ENCODE measurements around the gene RIT2. TPM values are rescaled to one million over a fixed set of nuclear protein-coding genes. Genes with fewer than 3 reads are reported as not detected.

The RIT2 gene
- polyA plus RNA-seq, 1 of the 3 experiments (the other 2 are of a cell fraction), result not detected

- Histone ChIP-seq H3F3A (replicated peaks; ENCODE audit: insufficient read depth) (no peaks in the 10 kb centered on the region), H3K79me2 (ENCODE audit: insufficient read depth) (no peaks in the 10 kb centered on the region), H3K9me3 (no peaks in the 10 kb centered on the region), H3K27me3 (ENCODE audit: insufficient read depth) (no peaks in the 10 kb centered on the region), H3K9me2 (no peaks in the 10 kb centered on the region), H3K4me2 (no peak overlapping the region), H3K36me3 (replicated peaks in 1 of 2; ENCODE audit: control insufficient read depth in 1 of 2, insufficient read depth in 2 of 2, low read length in 1 of 2) (no peaks in the 10 kb centered on the region), H4K20me1 (ENCODE audit: insufficient read depth) (no peaks in the 10 kb centered on the region), H3K4me1 (ENCODE audit: control insufficient read depth in 1 of 2, insufficient read depth in 2 of 2, low read depth in 1 of 2, low read length in 1 of 2) (no peaks in the 10 kb centered on the region), H3K27ac (ENCODE audit: low read depth in 2 of 2, low read length in 1 of 2) (no peak overlapping the region), H2AFZ (ENCODE audit: low read depth) (no peak overlapping the region), H3K4me3 (ENCODE audit: low read depth in 2 of 2, low read length in 1 of 2) (no peak overlapping the region; a peak in 1 of 4 replicates), H3K9ac (no peak overlapping the region)
- 41% methylated on average over 1 of the region's 1 CpG for WGBS (ENCODE audit: low lambda C conversion rate)
- peak; percentile 11 for DNase-seq
- POLR2A ChIA-PET, result no interaction called here
- peak; percentile 31; the same call in 1 of the 2 replicates for TF ChIP-seq RAD21 (IDR thresholded peaks at IDR 0.05; ENCODE audit: low read length)
- TF ChIP-seq RFX5 (IDR thresholded peaks at IDR 0.05; ENCODE audit: low read length), result no peak
- TF ChIP-seq FOXJ3 (CRISPR knock-in tag; IDR thresholded peaks at IDR 0.05), result no peak
- no peak for TF ChIP-seq GABPA (IDR thresholded peaks at IDR 0.05; ENCODE audit: low read depth)
- no peak for TF ChIP-seq SMC3 (IDR thresholded peaks at IDR 0.05; ENCODE audit: low read depth, low read length)
- 0 out of 2 replicates have a peak, but pooled peaks have one; percentile 13 for TF ChIP-seq CTCF (IDR thresholded peaks at IDR 0.05)
- no peak for TF ChIP-seq NRF1 (IDR thresholded peaks at IDR 0.05; ENCODE audit: low read depth, low read length)
- no peak for TF ChIP-seq TAF1 (IDR thresholded peaks at IDR 0.05; ENCODE audit: borderline replicate concordance, low read depth, low read length)
- TF ChIP-seq USF1 (IDR thresholded peaks at IDR 0.05; ENCODE audit: borderline replicate concordance, low read depth), result no peak
- TF ChIP-seq REST (IDR thresholded peaks at IDR 0.05; ENCODE audit: low read depth, low read length), result no peak
- no peak for TF ChIP-seq YY1 (IDR thresholded peaks at IDR 0.05; ENCODE audit: low read depth)
- no peak for TF ChIP-seq GATA2 (CRISPR knock-in tag; IDR thresholded peaks at IDR 0.05)
- no peak for TF ChIP-seq FOXM1 (IDR thresholded peaks at IDR 0.05; ENCODE audit: low read depth)
- no peak for TF ChIP-seq FOSL2 (IDR thresholded peaks at IDR 0.05; ENCODE audit: borderline replicate concordance, low read depth)
- TF ChIP-seq NFIC (IDR thresholded peaks at IDR 0.05; ENCODE audit: borderline replicate concordance), result no peak
- TF ChIP-seq TCF12 (IDR thresholded peaks at IDR 0.05), result no peak
- CTCF ChIA-PET, result interaction anchor here (1.1 to 1.4 kb wide), 2 partner anchors 15 to 134 kb away, joined by 5 read pairs; no protein-coding TSS in a partner anchor
These were observed 385.2 kb downstream of the RIT2 start for GRCh38 chr18:42730272-42730671.
